Karpas-422 (cell line): ENCODE measurements around the gene ILK. TPM values are rescaled to one million over a fixed set of nuclear protein-coding genes. Genes with fewer than 3 reads are reported as not detected.
A peak's percentile ranks its signal among the peaks of the same experiment; 100 is the strongest.

ENCODE experiments used
- DNase-seq: peaks from one replicate; pipeline ENCODE4 v3.0.0-alpha.2; 2015
- H2AFZ ChIP-seq: fragments of 200-600 bp; sonication (generic); 2 replicates; pipeline ENCODE4 v1.6.1; 2014; ENCODE audit warnings: antibody characterized with exemption, low read length, mixed read lengths
- H3K27ac ChIP-seq: fragments of 200-600 bp; sonication (generic); 2 replicates; pipeline ENCODE4 v1.5.1; 2014; ENCODE audit warnings: mild to moderate bottlenecking, low read length, moderate library complexity
- H3K27me3 ChIP-seq: fragments of 200-600 bp; sonication (generic); 2 replicates; pipeline ENCODE4 v1.6.1; 2014; ENCODE audit warnings: low read length, mixed read lengths
- H3K36me3 ChIP-seq: fragments of 200-600 bp; sonication (generic); 2 replicates; pipeline ENCODE4 v1.6.1; 2014; ENCODE audit warnings: low read length, mixed read lengths; ENCODE audit not compliant: insufficient read depth
- H3K4me1 ChIP-seq: fragments of 200-600 bp; sonication (generic); 2 replicates; pipeline ENCODE4 v1.6.1; 2014; ENCODE audit warnings: mild to moderate bottlenecking, low read length, mixed read lengths
- H3K4me2 ChIP-seq: fragments of 200-600 bp; sonication (generic); 2 replicates; pipeline ENCODE4 v1.6.1; 2014; ENCODE audit warnings: low read length, low read depth, mild to moderate bottlenecking; ENCODE audit not compliant: poor library complexity, severe bottlenecking
- H3K4me3 ChIP-seq: fragments of 200-600 bp; sonication (generic); 2 replicates; pipeline ENCODE4 v1.5.1; 2014; ENCODE audit warnings: mild to moderate bottlenecking, antibody characterized with exemption, low read length, mixed read lengths
- H3K79me2 ChIP-seq: fragments of 200-600 bp; sonication (generic); 2 replicates; pipeline ENCODE4 v1.6.1; 2014; ENCODE audit warnings: mild to moderate bottlenecking, low read length, mixed read lengths
- H3K9ac ChIP-seq: fragments of 200-600 bp; sonication (generic); 2 replicates; pipeline ENCODE4 v1.6.0; 2014; ENCODE audit warnings: low read length
- H3K9me2 ChIP-seq: fragments of 200-600 bp; sonication (generic), shearing (Covaris generic); replicated peaks from 2 replicates; pipeline ENCODE4 v1.6.0; 2014; ENCODE audit warnings: mild to moderate bottlenecking, low read length, moderate library complexity; ENCODE audit not compliant: insufficient read depth
- H3K9me3 ChIP-seq: fragments of 300-700, 200-600 bp; sonication (generic); 2 replicates; pipeline ENCODE4 v1.6.1; 2014; ENCODE audit warnings: low read length, mixed read lengths
- H4K20me1 ChIP-seq: fragments of 200-600 bp; sonication (generic); 2 replicates; pipeline ENCODE4 v1.6.1; 2014; ENCODE audit warnings: mild to moderate bottlenecking, antibody characterized with exemption, low read length, low read depth; ENCODE audit not compliant: insufficient read depth
- total RNA-seq: library from RNA; depleted of rRNA; stranded (reverse); fragments of >200 nt; shearing (Covaris generic); gene quantifications from 2 replicates; pipeline ENCODE4 v1.2.3, GENCODE V29; 2014; ENCODE audit warnings: low replicate concordance

ILK gene
- total RNA-seq, 1 experiment from 2014 or later: 48.6 TPM

GRCh38 chr11:6583584-6583983 lies 20.0 kb upstream of the ILK start:
- no peaks in the 10 kb centered on the region for H3K4me1 ChIP-seq
- no peak overlapping the region for H2AFZ ChIP-seq
- no peaks in the 10 kb centered on the region for H3K27me3 ChIP-seq
- H3K27ac ChIP-seq: no peak overlapping the region
- H3K9me3 ChIP-seq: peaks cover 12% of the 10 kb centered on the region
- H3K4me2 ChIP-seq: no peak overlapping the region
- H3K4me3 ChIP-seq: no peak overlapping the region
- peaks cover 31% of the 10 kb centered on the region for H3K79me2 ChIP-seq
- H3K9me2 ChIP-seq: no peaks in the 10 kb centered on the region
- no peak for DNase-seq
- H3K9ac ChIP-seq: no peak overlapping the region
- H3K36me3 ChIP-seq: peaks cover 3% of the 10 kb centered on the region; the same call in 1 of the 2 replicates
- no peaks in the 10 kb centered on the region for H4K20me1 ChIP-seq

- no peak for DNase-seq
- Histone ChIP-seq H3K36me3 (peaks cover 3% of the 10 kb centered on the region; the same call in 1 of the 2 replicates), H3K9ac (no peak overlapping the region), H2AFZ (no peak overlapping the region), H3K27me3 (no peaks in the 10 kb centered on the region), H3K9me2 (no peaks in the 10 kb centered on the region), H3K4me1 (no peaks in the 10 kb centered on the region), H3K4me2 (no peak overlapping the region), H3K79me2 (peaks cover 31% of the 10 kb centered on the region), H3K9me3 (peaks cover 12% of the 10 kb centered on the region), H3K27ac (no peak overlapping the region), H4K20me1 (no peaks in the 10 kb centered on the region), H3K4me3 (no peak overlapping the region)
Measured at GRCh38 chr11:6584528-6584927, 19.0 kb upstream of the ILK start.

GRCh38 chr11:6586434-6587359 lies 16.9 kb upstream of the ILK start:
- H3K9me3 ChIP-seq: peaks cover 12% of the 10 kb centered on the region
- H2AFZ ChIP-seq: no peak overlapping the region
- DNase-seq: no peak
- no peaks in the 10 kb centered on the region for H4K20me1 ChIP-seq
- no peak overlapping the region for H3K4me2 ChIP-seq
- H3K9ac ChIP-seq: no peak overlapping the region
- no peak overlapping the region for H3K27ac ChIP-seq
- no peaks in the 10 kb centered on the region for H3K4me1 ChIP-seq
- H3K9me2 ChIP-seq: no peaks in the 10 kb centered on the region
- H3K27me3 ChIP-seq: no peaks in the 10 kb centered on the region
- H3K4me3 ChIP-seq: no peak overlapping the region
- peaks cover 25% of the 10 kb centered on the region for H3K79me2 ChIP-seq
- H3K36me3 ChIP-seq: peaks cover 4% of the 10 kb centered on the region

- Histone ChIP-seq H3K4me2 (no peak overlapping the region), H3K9ac (no peak overlapping the region), H3K9me2 (no peaks in the 10 kb centered on the region), H2AFZ (no peak overlapping the region), H3K4me1 (no peaks in the 10 kb centered on the region), H4K20me1 (no peaks in the 10 kb centered on the region), H3K9me3 (peaks cover 12% of the 10 kb centered on the region), H3K79me2 (peaks cover 22% of the 10 kb centered on the region), H3K36me3 (peaks cover 8% of the 10 kb centered on the region), H3K27ac (no peak overlapping the region), H3K27me3 (no peaks in the 10 kb centered on the region), H3K4me3 (no peak overlapping the region)
- no peak for DNase-seq
Measured at GRCh38 chr11:6587360-6587953, 16.1 kb upstream of the ILK start.

GRCh38 chr11:6588018-6588417 lies 15.6 kb upstream of the ILK start:
- Histone ChIP-seq H3K4me3 (no peak overlapping the region), H4K20me1 (no peaks in the 10 kb centered on the region), H3K9me2 (no peaks in the 10 kb centered on the region), H3K79me2 (peaks cover 16% of the 10 kb centered on the region), H3K27me3 (no peaks in the 10 kb centered on the region), H3K9me3 (peaks cover 12% of the 10 kb centered on the region), H3K27ac (no peak overlapping the region), H3K9ac (no peak overlapping the region), H3K4me2 (no peak overlapping the region), H3K36me3 (peaks cover 11% of the 10 kb centered on the region; the same call in 1 of the 2 replicates), H2AFZ (no peak overlapping the region), H3K4me1 (no peaks in the 10 kb centered on the region)
- DNase-seq: no peak

- Histone ChIP-seq H3K27me3 (no peaks in the 10 kb centered on the region), H3K9me3 (no peaks in the 10 kb centered on the region), H3K9ac (no peak overlapping the region), H4K20me1 (peaks cover 2% of the 10 kb centered on the region; the same call in 1 of the 2 replicates), H3K4me1 (no peaks in the 10 kb centered on the region), H3K9me2 (no peaks in the 10 kb centered on the region), H3K36me3 (peaks cover 26% of the 10 kb centered on the region; the same call in 1 of the 2 replicates), H3K27ac (no peak overlapping the region), H3K79me2 (peaks cover 18% of the 10 kb centered on the region), H3K4me3 (no peak overlapping the region), H3K4me2 (no peak overlapping the region), H2AFZ (no peak overlapping the region)
- peak; percentile 38 for DNase-seq
Measured at GRCh38 chr11:6594142-6594768, 9.3 kb upstream of the ILK start.

GRCh38 chr11:6596239-6596877 lies 7.2 kb upstream of the ILK start:
- Histone ChIP-seq H3K36me3 (peaks cover 46% of the 10 kb centered on the region; the same call in 1 of the 2 replicates), H3K4me3 (no peak overlapping the region), H3K4me2 (no peak overlapping the region), H3K4me1 (no peaks in the 10 kb centered on the region), H2AFZ (no peak overlapping the region), H3K9me2 (no peaks in the 10 kb centered on the region), H3K9ac (no peak overlapping the region), H3K27me3 (no peaks in the 10 kb centered on the region), H3K27ac (no peak overlapping the region), H3K9me3 (no peaks in the 10 kb centered on the region), H4K20me1 (peaks cover 11% of the 10 kb centered on the region; the same call in 1 of the 2 replicates), H3K79me2 (peaks cover 39% of the 10 kb centered on the region)
- no peak for DNase-seq
